Mucosa of descending colon (tissue), 3 donors: ENCODE data around the gene CPLX3. TPM values are rescaled to one million over a fixed set of nuclear protein-coding genes. Genes with fewer than 3 reads are reported as not detected.

Experiments used
- ATAC-seq: fragments of 200-7000 bp; cut with Tn5 transposase; one replicate; pipeline ENCODE4 v1.9.1; 2020; ENCODE audit warnings: mild to moderate bottlenecking, moderate library complexity
- DNase-seq, 3 donors: peaks; one replicate each; pipeline ENCODE4 v3.0.0-alpha.2; 2020
- H3K36me3 ChIP-seq: fragments of 200-600 bp; one replicate; pipeline ENCODE4 v1.8.0; 2021; ENCODE audit warnings: low read depth, mild to moderate bottlenecking
- H3K4me1 ChIP-seq: fragments of 200-600 bp; one replicate; pipeline ENCODE4 v1.8.0; 2021; ENCODE audit warnings: low read depth, mild to moderate bottlenecking
- H3K4me3 ChIP-seq: fragments of 200-600 bp; one replicate; pipeline ENCODE4 v1.8.0; 2021; ENCODE audit warnings: mild to moderate bottlenecking
- H3K9me3 ChIP-seq: fragments of 200-600 bp; one replicate; pipeline ENCODE4 v1.8.0; 2021; ENCODE audit warnings: mild to moderate bottlenecking
- CTCF ChIP-seq: fragments of 200-600 bp; IDR thresholded peaks from one replicate; pipeline ENCODE4 v1.8.0; 2022; ENCODE audit warnings: antibody characterized with exemption, mild to moderate bottlenecking
- intact Hi-C, 2 donors: fragments of 100-400 bp; cut with DNase I in 1 of 2; cut with micrococcal nuclease in 1 of 2; formaldehyde crosslinking; loops; one replicate each; pipeline versions ENCODE4 v1.11.0 to v1.11.1; 2022; cut with DNase I, micrococcal nuclease
- total RNA-seq, 3 donors: library from RNA; stranded (reverse); fragmentation: NEBNext Ultra II Directional in 2 of 3; extraction: Animal tissue kit (Norgen Biotek cat#: 25700) in 2 of 3; gene quantifications; one replicate each; pipeline versions ENCODE4 v1.2.1 to v1.2.4, GENCODE V29; 2021 to 2023
- donor health status: DM: no; HTN: no; CAD: no; lungs with moderate emphysema.
- donor health status: DM: no; HTN: no; CAD: no.
- donor health status: DM: no; HTN: yes; CAD: no.

The CPLX3 gene
- total RNA-seq, 3 donors from 2014 or later, result 0.16 to 0.19 TPM; not detected in 1

- Histone ChIP-seq H3K36me3 (no peaks in the 10 kb centered on the region), H3K4me3 (no peak overlapping the region), H3K4me1 (peaks cover 69% of the 10 kb centered on the region), H3K9me3 (no peaks in the 10 kb centered on the region)
- TF ChIP-seq CTCF, result peak; percentile 66
- intact Hi-C loops, result no loop called here
- ATAC-seq (peak; percentile 72), DNase-seq (peak; percentile 81 to 93 (median 85))
Measured at GRCh38 chr15:74787251-74788041, 39.0 kb upstream of the CPLX3 start.

GRCh38 chr15:74788042-74788682 lies 38.3 kb upstream of the CPLX3 start:
- Histone ChIP-seq H3K4me3 (no peak overlapping the region), H3K9me3 (no peaks in the 10 kb centered on the region), H3K4me1 (peaks cover 69% of the 10 kb centered on the region), H3K36me3 (no peaks in the 10 kb centered on the region)
- TF ChIP-seq CTCF, result no peak
- ATAC-seq, result no peak
- intact Hi-C loops, result no loop called here
- no peak for DNase-seq

GRCh38 chr15:74788683-74789151 lies 37.7 kb upstream of the CPLX3 start:
- Histone ChIP-seq H3K4me1 (peaks cover 66% of the 10 kb centered on the region), H3K9me3 (no peaks in the 10 kb centered on the region), H3K4me3 (no peak overlapping the region), H3K36me3 (no peaks in the 10 kb centered on the region)
- intact Hi-C loops, result no loop called here
- TF ChIP-seq CTCF, result no peak
- DNase-seq, result peak; percentile 61 to 81 (median 62)
- peak; percentile 30 for ATAC-seq

GRCh38 chr15:74789171-74789631 lies 37.2 kb upstream of the CPLX3 start:
- peak; percentile 78 for ATAC-seq
- TF ChIP-seq CTCF, result no peak
- H3K36me3 ChIP-seq, result no peaks in the 10 kb centered on the region
- H3K9me3 ChIP-seq, result no peaks in the 10 kb centered on the region
- no peak overlapping the region for H3K4me3 ChIP-seq
- intact Hi-C loops, result no loop called here
- peak; percentile 82 to 88 (median 84) for DNase-seq
- H3K4me1 ChIP-seq, result peaks cover 61% of the 10 kb centered on the region

GRCh38 chr15:74789741-74790079 lies 36.7 kb upstream of the CPLX3 start:
- peak; percentile 8 for ATAC-seq
- intact Hi-C loops, result no loop called here

More at GRCh38 chr15:74789741-74790079, 36.7 kb upstream of the CPLX3 start:
- Histone ChIP-seq H3K9me3 (no peaks in the 10 kb centered on the region), H3K4me3 (no peak overlapping the region), H3K36me3 (no peaks in the 10 kb centered on the region), H3K4me1 (peaks cover 56% of the 10 kb centered on the region)
- DNase-seq, result peak in 1 of 3 donors; percentile 45
- no peak for TF ChIP-seq CTCF
